ENCODE measurements around the gene GALNT2. TPM values are rescaled to one million over a fixed set of nuclear protein-coding genes. Genes with fewer than 3 reads are reported as not detected.

GALNT2 gene
- total and polyA plus RNA-seq, 2 experiments from 2014 or later: 17.8 to 48.3 TPM

GRCh38 chr1:230285351-230285750, 218.3 kb downstream of the GALNT2 start:
- no peaks in the 10 kb centered on the region for H3K9me3 Mint-ChIP-seq
- H3K4me1 Mint-ChIP-seq: peaks cover 13% of the 10 kb centered on the region
- H3K4me3 Mint-ChIP-seq: no peak overlapping the region
- H3K27me3 Mint-ChIP-seq (ENCODE audit: insufficient read depth, low read depth, poor library complexity): peaks cover 9% of the 10 kb centered on the region
- TF ChIP-seq ZNF331 (CRISPR knock-in tag; IDR thresholded peaks at IDR 0.05; ENCODE audit: low read depth): no peak
- TF ChIP-seq NANOG (IDR thresholded peaks at IDR 0.05; ENCODE audit: borderline replicate concordance): no peak
- no peak for TF ChIP-seq JUNB (IDR thresholded peaks at IDR 0.05; ENCODE audit: unreplicated experiment)
- TF ChIP-seq ZNF114 (CRISPR knock-in tag; IDR thresholded peaks at IDR 0.05): no peak
- TF ChIP-seq, protein P1, sequence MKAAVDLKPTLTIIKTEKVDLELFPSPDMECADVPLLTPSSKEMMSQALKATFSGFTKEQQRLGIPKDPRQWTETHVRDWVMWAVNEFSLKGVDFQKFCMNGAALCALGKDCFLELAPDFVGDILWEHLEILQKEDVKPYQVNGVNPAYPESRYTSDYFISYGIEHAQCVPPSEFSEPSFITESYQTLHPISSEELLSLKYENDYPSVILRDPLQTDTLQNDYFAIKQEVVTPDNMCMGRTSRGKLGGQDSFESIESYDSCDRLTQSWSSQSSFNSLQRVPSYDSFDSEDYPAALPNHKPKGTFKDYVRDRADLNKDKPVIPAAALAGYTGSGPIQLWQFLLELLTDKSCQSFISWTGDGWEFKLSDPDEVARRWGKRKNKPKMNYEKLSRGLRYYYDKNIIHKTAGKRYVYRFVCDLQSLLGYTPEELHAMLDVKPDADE (IDR thresholded peaks at IDR 0.05): no peak
- no peak for TF ChIP-seq STAT1 (IDR thresholded peaks at IDR 0.05; ENCODE audit: unreplicated experiment)
- no peak for TF ChIP-seq POLR2AphosphoS5 (IDR thresholded peaks at IDR 0.05; ENCODE audit: low read depth)
- TF ChIP-seq, protein P2, sequence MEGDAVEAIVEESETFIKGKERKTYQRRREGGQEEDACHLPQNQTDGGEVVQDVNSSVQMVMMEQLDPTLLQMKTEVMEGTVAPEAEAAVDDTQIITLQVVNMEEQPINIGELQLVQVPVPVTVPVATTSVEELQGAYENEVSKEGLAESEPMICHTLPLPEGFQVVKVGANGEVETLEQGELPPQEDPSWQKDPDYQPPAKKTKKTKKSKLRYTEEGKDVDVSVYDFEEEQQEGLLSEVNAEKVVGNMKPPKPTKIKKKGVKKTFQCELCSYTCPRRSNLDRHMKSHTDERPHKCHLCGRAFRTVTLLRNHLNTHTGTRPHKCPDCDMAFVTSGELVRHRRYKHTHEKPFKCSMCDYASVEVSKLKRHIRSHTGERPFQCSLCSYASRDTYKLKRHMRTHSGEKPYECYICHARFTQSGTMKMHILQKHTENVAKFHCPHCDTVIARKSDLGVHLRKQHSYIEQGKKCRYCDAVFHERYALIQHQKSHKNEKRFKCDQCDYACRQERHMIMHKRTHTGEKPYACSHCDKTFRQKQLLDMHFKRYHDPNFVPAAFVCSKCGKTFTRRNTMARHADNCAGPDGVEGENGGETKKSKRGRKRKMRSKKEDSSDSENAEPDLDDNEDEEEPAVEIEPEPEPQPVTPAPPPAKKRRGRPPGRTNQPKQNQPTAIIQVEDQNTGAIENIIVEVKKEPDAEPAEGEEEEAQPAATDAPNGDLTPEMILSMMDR (conservative IDR thresholded peaks at IDR 0.05; ENCODE audit: low read depth in 2 of 2): no peak
- no peak for TF ChIP-seq EZH2 (IDR thresholded peaks at IDR 0.05; ENCODE audit: low read depth, unreplicated experiment)
- no peaks in the 10 kb centered on the region for H3K36me3 ChIP-seq (ENCODE audit: insufficient read depth)
- no peaks in the 10 kb centered on the region for H3K79me2 ChIP-seq (replicated peaks; ENCODE audit: insufficient read depth)
- no peaks in the 10 kb centered on the region for H3K9me2 ChIP-seq (ENCODE audit: insufficient read depth)
- H3K27me3 ChIP-seq (ENCODE audit: insufficient read depth): no peaks in the 10 kb centered on the region
- H2AFZ ChIP-seq: no peak overlapping the region
- H4K20me1 ChIP-seq (replicated peaks; ENCODE audit: insufficient read depth): no peaks in the 10 kb centered on the region
- no peaks in the 10 kb centered on the region; the same call in 2 of the 3 replicates for H3K36me3 Mint-ChIP-seq (ENCODE audit: low read depth)
- DNase-seq (ENCODE audit: low spot score): no peak
- no peak overlapping the region for H3K4me2 ChIP-seq
- H3K4me3 ChIP-seq: no peak overlapping the region
- H3K4me1 ChIP-seq (ENCODE audit: insufficient read depth): no peaks in the 10 kb centered on the region
- H3K27ac ChIP-seq (ENCODE audit: low read depth): no peak overlapping the region
- no peak overlapping the region for H3K27ac Mint-ChIP-seq
- H3F3A ChIP-seq (replicated peaks; ENCODE audit: low read depth): no peaks in the 10 kb centered on the region
- ATAC-seq: no peak

DNA sequence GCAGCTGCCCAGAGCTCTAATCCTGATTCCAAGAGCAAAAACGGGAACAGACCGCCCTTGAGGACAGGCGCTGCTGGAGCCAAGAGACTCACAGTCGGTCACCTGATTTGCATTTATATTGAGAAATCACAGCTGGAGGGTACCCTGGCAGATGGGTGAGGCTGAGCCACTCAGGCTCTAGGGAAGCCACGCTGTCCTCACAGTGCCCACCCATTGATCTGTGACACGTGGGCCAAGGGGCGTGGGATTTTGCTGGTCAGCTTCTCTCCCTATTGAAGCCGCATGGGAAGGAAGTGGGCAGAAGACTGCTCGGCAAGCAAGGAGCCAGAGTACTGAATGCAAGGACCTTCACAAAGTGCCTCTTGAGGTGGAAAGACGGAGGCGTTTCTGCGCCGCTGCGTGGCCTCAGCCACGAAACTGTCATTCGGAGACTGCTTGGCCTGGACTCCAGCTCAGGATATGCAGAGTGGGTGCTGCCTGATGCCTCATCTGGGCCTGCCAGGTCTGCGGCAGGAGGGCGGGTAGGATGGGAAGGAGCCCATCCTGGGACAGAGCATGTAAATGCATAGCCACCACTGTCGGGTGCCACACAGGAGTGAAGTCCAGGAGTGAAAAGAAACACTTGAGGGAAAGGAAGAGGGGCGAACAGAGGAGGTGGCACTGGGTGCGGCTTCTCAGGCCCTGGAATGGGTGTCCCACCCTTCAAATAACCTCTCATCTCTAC, 219.3 kb downstream of the GALNT2 start:
- no peak overlapping the region for H3K4me3 Mint-ChIP-seq
- H3K36me3 ChIP-seq (ENCODE audit: insufficient read depth): no peaks in the 10 kb centered on the region
- 0 out of 2 replicates have a peak, but pooled peaks cover 1% of the 10 kb centered on the region for H3F3A ChIP-seq (replicated peaks; ENCODE audit: low read depth)
- no peaks in the 10 kb centered on the region for H3K9me3 Mint-ChIP-seq
- peaks cover 7% of the 10 kb centered on the region; the same call in 1 of the 2 replicates for H3K4me1 ChIP-seq (ENCODE audit: insufficient read depth)
- H3K27ac ChIP-seq (ENCODE audit: low read depth): no peak overlapping the region
- H2AFZ ChIP-seq: no peak overlapping the region
- ATAC-seq (peak; percentile 40), DNase-seq (ENCODE audit: low spot score) (no peak)
- H3K27ac Mint-ChIP-seq: no peak overlapping the region
- H3K4me1 Mint-ChIP-seq: peaks cover 16% of the 10 kb centered on the region
- no peaks in the 10 kb centered on the region for H3K79me2 ChIP-seq (replicated peaks; ENCODE audit: insufficient read depth)
- H3K4me3 ChIP-seq: no peak overlapping the region
- TF ChIP-seq EZH2 (IDR thresholded peaks at IDR 0.05; ENCODE audit: low read depth, unreplicated experiment): no peak
- no peak for TF ChIP-seq STAT1 (IDR thresholded peaks at IDR 0.05; ENCODE audit: unreplicated experiment)
- TF ChIP-seq JUNB (IDR thresholded peaks at IDR 0.05; ENCODE audit: unreplicated experiment): no peak
- peaks cover 11% of the 10 kb centered on the region for H3K27me3 Mint-ChIP-seq (ENCODE audit: insufficient read depth, low read depth, poor library complexity)
- no peaks in the 10 kb centered on the region for H3K9me2 ChIP-seq (ENCODE audit: insufficient read depth)
- H3K4me2 ChIP-seq: no peak overlapping the region
- peaks cover 4% of the 10 kb centered on the region; the same call in 1 of the 2 replicates for H3K27me3 ChIP-seq (ENCODE audit: insufficient read depth)
- no peaks in the 10 kb centered on the region; the same call in 2 of the 3 replicates for H3K36me3 Mint-ChIP-seq (ENCODE audit: low read depth)
- H4K20me1 ChIP-seq (replicated peaks; ENCODE audit: insufficient read depth): no peaks in the 10 kb centered on the region

All from GM23338 (cell line).